ENCODE measurements around the gene MT1HL1. TPM values are rescaled to one million over a fixed set of nuclear protein-coding genes. Genes with fewer than 3 reads are reported as not detected.
"Not testable (repeated sequence)": the region's sequence is repeated elsewhere in the genome, so short reads cannot be mapped to it uniquely, and the experiment has no call there.

Gene MT1HL1
- polyA plus RNA-seq, 3 donors, result not detected

- DNase-seq, result no peak
Observed at GRCh38 chr1:236979149-236979900, 24.9 kb downstream of the MT1HL1 start.

- DNase-seq, result no peak
Observed at GRCh38 chr1:236978740-236979139, 25.5 kb downstream of the MT1HL1 start.

DNA sequence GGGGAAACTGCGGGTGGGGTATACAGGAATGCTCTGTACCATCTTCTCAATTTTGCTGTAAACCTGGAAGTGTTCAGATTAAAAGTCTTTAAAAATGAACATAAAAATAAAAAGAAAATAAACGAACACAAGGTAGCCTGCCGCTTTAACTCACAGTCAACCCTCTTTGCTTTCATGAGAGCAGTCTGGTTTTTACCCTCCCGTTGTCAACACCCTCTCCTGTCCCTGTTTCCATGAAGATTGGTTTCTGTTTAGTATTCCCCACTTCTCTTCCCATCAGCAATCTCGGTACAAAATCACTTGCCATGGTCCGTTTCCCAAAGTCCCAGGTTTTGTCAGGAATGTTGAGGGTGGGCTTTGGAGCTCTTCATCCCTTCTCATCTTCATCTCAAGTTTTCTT, 28.8 kb downstream of the MT1HL1 start:
- no peak for DNase-seq

GRCh38 chr1:236974025-236974424, 30.2 kb downstream of the MT1HL1 start:
- not testable (repeated sequence) for DNase-seq

- no peak for DNase-seq
Observed at GRCh38 chr1:236966636-236967035, 37.6 kb downstream of the MT1HL1 start.

GRCh38 chr1:236963920-236964319, 40.3 kb downstream of the MT1HL1 start:
- DNase-seq, result no peak

GRCh38 chr1:236959112-236959511, 45.1 kb downstream of the MT1HL1 start:
- DNase-seq, result no peak

GRCh38 chr1:236957235-236957634, 47.0 kb downstream of the MT1HL1 start:
- DNase-seq, result no peak

Other genes starting within 250 kb of the MT1HL1 start
- 10 to 100 TPM; 27.8 to 47.1 (median 46.8) TPM for gene MTR, start 209.1 kb downstream of the MT1HL1 start, polyA plus RNA-seq (ENCODE audit: insufficient read length in 3 of 3)
- 1 to 10 TPM; 1.2 to 2.0 (median 1.3) TPM for gene RYR2, start 37.7 kb upstream of the MT1HL1 start, polyA plus RNA-seq (ENCODE audit: insufficient read length in 3 of 3)